ENCODE measurements around the gene RHOJ. TPM values are rescaled to one million over a fixed set of nuclear protein-coding genes. Genes with fewer than 3 reads are reported as not detected.

The RHOJ gene
- total and polyA plus RNA-seq, 2 of the 4 experiments (the other 2 are of a cell fraction) = 9.5 to 33.9 TPM

DNA sequence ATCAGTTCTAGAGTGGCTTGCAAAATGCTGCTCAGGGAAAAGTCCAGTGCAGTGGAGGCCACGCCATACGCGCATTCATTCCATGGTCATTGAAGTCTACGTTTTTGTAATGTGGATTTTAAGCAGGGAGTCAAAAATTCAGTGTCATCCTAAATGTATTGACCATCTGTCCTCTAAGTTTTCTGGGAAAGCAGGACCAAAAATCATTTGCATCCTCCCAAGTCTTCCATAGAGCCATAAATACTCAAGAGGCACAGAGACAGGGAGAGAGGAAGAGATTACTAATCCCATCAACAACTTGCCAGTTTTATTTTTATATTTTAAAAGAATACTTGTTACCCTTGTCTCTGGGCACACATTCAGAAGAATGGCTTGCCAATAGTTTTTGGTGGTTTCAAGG lies 36.9 kb downstream of the RHOJ start:
- Histone ChIP-seq H3K9me3 (ENCODE audit: control insufficient read depth, insufficient read depth, low read length) (no peaks in the 10 kb centered on the region), H2AFZ (replicated peaks; ENCODE audit: low read length, poor library complexity) (no peak overlapping the region), H3K4me3 (ENCODE audit: insufficient read depth, low read depth, low read length) (no peak overlapping the region), H3K4me2 (ENCODE audit: low read depth, low read length) (no peak overlapping the region), H4K20me1 (ENCODE audit: insufficient read depth, low read length) (no peaks in the 10 kb centered on the region), H3K56ac (ENCODE audit: extremely low read depth, insufficient read depth, low read length) (no peak overlapping the region), H3K14ac (replicated peaks; ENCODE audit: low read depth, low read length) (no peak overlapping the region), H2AK5ac (ENCODE audit: low read depth, low read length) (no peak overlapping the region), H4K91ac (ENCODE audit: insufficient read depth, low read depth, low read length) (no peak overlapping the region), H2AK9ac (replicated peaks; ENCODE audit: low read depth, low read length, poor library complexity) (no peak overlapping the region), H3K18ac (ENCODE audit: low read depth, low read length) (no peak overlapping the region), H2BK15ac (ENCODE audit: low read depth, low read length) (no peak overlapping the region), H3K36me3 (ENCODE audit: control insufficient read depth, insufficient read depth, low read length) (no peaks in the 10 kb centered on the region), H3K23ac (ENCODE audit: low read depth, low read length) (no peak overlapping the region), H3K9me1 (ENCODE audit: insufficient read depth, low read length) (no peaks in the 10 kb centered on the region), H3K79me1 (ENCODE audit: low read depth in 1 of 2, low read length in 2 of 2) (no peaks in the 10 kb centered on the region; a peak in 1 of 4 replicates), H3K27ac (ENCODE audit: insufficient read depth, low read length) (no peak overlapping the region), H2BK20ac (ENCODE audit: low read depth, low read length) (no peak overlapping the region), H2BK120ac (ENCODE audit: low read depth, low read length) (no peak overlapping the region), H3K9ac (ENCODE audit: low read depth, low read length) (no peak overlapping the region), H3K27me3 (ENCODE audit: control insufficient read depth, insufficient read depth, low read length) (no peaks in the 10 kb centered on the region), H2BK5ac (ENCODE audit: low read depth, low read length, poor library complexity, severe bottlenecking) (no peak overlapping the region), H4K5ac (ENCODE audit: low read depth, low read length) (no peak overlapping the region), H3K4me1 (ENCODE audit: control insufficient read depth, insufficient read depth, low read length) (no peaks in the 10 kb centered on the region), H3K4ac (ENCODE audit: low read depth, low read length) (no peak overlapping the region), H4K8ac (ENCODE audit: low read depth in 2 of 2, low read length in 2 of 2) (no peak overlapping the region)
- ChIA-PET POLR2A (ENCODE audit: unreplicated experiment) (no interaction called here), CTCF (interaction anchor here (0.5 kb wide), 1 partner anchor 9 kb away, joined by 3 read pairs; no protein-coding TSS in a partner anchor)
- ATAC-seq (ENCODE audit: low read depth) = no peak
- no peak for DNase-seq
- TF ChIP-seq CHD1 (IDR thresholded peaks at IDR 0.05; ENCODE audit: low read depth, low read length) = no peak
- no peak for TF ChIP-seq MAFK (IDR thresholded peaks at IDR 0.05; ENCODE audit: low read depth, low read length)
- no peak for TF ChIP-seq RAD21 (IDR thresholded peaks at IDR 0.05; ENCODE audit: low read length)
- no peak for TF ChIP-seq MXI1 (IDR thresholded peaks at IDR 0.05; ENCODE audit: borderline replicate concordance, low read depth, low read length)
- no peak for TF ChIP-seq SMC3 (IDR thresholded peaks at IDR 0.05; ENCODE audit: low read depth, low read length)
- TF ChIP-seq MAZ (IDR thresholded peaks at IDR 0.05; ENCODE audit: borderline replicate concordance, low read depth, low read length) = no peak
- TF ChIP-seq FOS (IDR thresholded peaks at IDR 0.05; ENCODE audit: low read depth, low read length) = no peak
- no peak for TF ChIP-seq POLR2A (IDR thresholded peaks at IDR 0.05; ENCODE audit: low read depth, low read length)
- no peak for TF ChIP-seq RFX5 (IDR thresholded peaks at IDR 0.05; ENCODE audit: low read depth, low read length)
- no peak for TF ChIP-seq NFE2L2 (IDR thresholded peaks at IDR 0.05; ENCODE audit: low read depth, low read length)
- no peak for TF ChIP-seq CEBPB (IDR thresholded peaks at IDR 0.05; ENCODE audit: low read depth, low read length)
- TF ChIP-seq, protein P1, sequence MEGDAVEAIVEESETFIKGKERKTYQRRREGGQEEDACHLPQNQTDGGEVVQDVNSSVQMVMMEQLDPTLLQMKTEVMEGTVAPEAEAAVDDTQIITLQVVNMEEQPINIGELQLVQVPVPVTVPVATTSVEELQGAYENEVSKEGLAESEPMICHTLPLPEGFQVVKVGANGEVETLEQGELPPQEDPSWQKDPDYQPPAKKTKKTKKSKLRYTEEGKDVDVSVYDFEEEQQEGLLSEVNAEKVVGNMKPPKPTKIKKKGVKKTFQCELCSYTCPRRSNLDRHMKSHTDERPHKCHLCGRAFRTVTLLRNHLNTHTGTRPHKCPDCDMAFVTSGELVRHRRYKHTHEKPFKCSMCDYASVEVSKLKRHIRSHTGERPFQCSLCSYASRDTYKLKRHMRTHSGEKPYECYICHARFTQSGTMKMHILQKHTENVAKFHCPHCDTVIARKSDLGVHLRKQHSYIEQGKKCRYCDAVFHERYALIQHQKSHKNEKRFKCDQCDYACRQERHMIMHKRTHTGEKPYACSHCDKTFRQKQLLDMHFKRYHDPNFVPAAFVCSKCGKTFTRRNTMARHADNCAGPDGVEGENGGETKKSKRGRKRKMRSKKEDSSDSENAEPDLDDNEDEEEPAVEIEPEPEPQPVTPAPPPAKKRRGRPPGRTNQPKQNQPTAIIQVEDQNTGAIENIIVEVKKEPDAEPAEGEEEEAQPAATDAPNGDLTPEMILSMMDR (conservative IDR thresholded peaks at IDR 0.05; ENCODE audit: low read depth, low read length) = no peak
- TF ChIP-seq BHLHE40 (IDR thresholded peaks at IDR 0.05; ENCODE audit: low read depth, low read length) = no peak
- TF ChIP-seq, protein P2, sequence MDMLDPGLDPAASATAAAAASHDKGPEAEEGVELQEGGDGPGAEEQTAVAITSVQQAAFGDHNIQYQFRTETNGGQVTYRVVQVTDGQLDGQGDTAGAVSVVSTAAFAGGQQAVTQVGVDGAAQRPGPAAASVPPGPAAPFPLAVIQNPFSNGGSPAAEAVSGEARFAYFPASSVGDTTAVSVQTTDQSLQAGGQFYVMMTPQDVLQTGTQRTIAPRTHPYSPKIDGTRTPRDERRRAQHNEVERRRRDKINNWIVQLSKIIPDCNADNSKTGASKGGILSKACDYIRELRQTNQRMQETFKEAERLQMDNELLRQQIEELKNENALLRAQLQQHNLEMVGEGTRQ (IDR thresholded peaks at IDR 0.05; ENCODE audit: low read depth, low read length) = no peak
- WGBS, 2 experiments (ENCODE audit: extremely low coverage in 2 of 2, insufficient read length in 1 of 2) = no CpG with 5 or more reads among the region's 4 CpGs
- in situ Hi-C loops (cut with MboI; ENCODE audit: low sequenced_read_pairs) = no loop called here
- BruUV-seq (replicated peaks) = no TSS peak
- intact Hi-C loops (cut with micrococcal nuclease) = no loop called here
- dilution Hi-C loops (cut with HindIII; ENCODE audit: low sequenced_read_pairs, unreplicated experiment) = no loop called here

All from IMR-90 (cell line).